Measurements from ENCODE around the gene INPP5E.

INPP5E gene

DNA sequence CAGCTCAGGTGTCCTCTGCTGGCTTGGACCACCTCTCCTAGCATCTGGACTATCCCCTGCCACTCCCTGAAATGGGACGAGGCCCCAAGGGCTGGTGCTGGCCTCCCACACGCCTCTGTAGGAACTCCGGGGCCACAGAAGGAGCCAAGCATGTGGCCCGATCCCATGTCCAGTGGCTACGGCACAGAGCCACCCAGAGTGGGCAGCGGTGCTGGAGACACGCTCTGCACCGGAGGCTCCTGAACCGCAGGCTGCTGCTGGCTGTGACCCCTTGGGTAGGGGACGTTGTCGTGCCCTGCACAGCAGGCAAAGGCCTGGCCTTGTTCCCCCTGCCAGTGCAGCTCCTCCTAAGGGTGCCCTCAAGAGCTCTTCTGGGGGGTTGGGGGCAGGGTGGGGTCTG, 59.8 kb downstream of the INPP5E start:
- no peak for DNase-seq

DNA sequence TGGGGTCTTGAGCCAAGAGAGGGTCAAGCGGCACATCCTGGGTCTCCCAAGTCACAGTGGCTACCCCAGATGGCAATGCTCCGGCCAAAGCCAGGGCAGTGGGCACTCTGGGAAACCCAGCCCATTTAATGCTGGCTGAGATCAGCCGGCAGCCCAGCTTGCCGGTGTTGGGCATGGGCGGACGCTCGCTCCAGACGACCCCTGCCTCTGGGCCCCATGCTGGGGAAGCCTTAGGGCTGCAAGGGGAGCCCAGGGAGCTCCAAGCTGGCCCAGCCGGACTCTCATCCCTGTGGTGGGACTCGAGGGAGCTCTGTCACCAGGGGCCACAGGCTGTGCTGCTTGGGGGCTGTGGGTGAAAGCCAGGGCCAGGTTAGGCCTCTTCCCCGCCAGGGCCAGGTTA, 60.2 kb downstream of the INPP5E start:
- DNase-seq = no peak

GRCh38 chr9:136379003-136379287, 60.7 kb downstream of the INPP5E start:
- no peak for DNase-seq

Measured in NCI-H1930 (cell line).